Astrocyte (in vitro differentiated cells and primary cell): ENCODE data around the gene ZNF543. TPM values are rescaled to one million over a fixed set of nuclear protein-coding genes. Genes with fewer than 3 reads are reported as not detected.
A peak's percentile ranks its signal among the peaks of the same experiment; 100 is the strongest.

Experiments
- DNase-seq: peaks from one replicate; pipeline ENCODE4 v3.0.0-alpha.2; 2010; ENCODE audit warnings: low read depth
- FAIRE-seq: peaks from 2 replicates; lab custom pipeline; 2011; peaks lifted over from hg19 to GRCh38; lab: Jason Lieb, UNC
- H2AFZ ChIP-seq: 2 replicates; pipeline ENCODE4 v1.6.0; 2012; ENCODE audit warnings: low read depth, low read length, inconsistent platforms
- H3K27ac ChIP-seq: 2 replicates; pipeline ENCODE4 v1.5.1; 2011; ENCODE audit warnings: low read depth, low read length, inconsistent platforms
- H3K27me3 ChIP-seq: 2 replicates; pipeline ENCODE4 v1.6.0; 2011; ENCODE audit warnings: low read length, inconsistent platforms; ENCODE audit not compliant: insufficient read depth
- H3K36me3 ChIP-seq: 2 replicates; pipeline ENCODE4 v1.5.1; 2011; ENCODE audit warnings: low read length, inconsistent platforms; ENCODE audit not compliant: insufficient read depth
- H3K4me1 ChIP-seq: 2 replicates; pipeline ENCODE4 v1.5.1; 2011; ENCODE audit warnings: low read length, inconsistent platforms; ENCODE audit not compliant: insufficient read depth
- H3K4me2 ChIP-seq: 2 replicates; pipeline ENCODE4 v1.6.0; 2012; ENCODE audit warnings: low read length, inconsistent platforms
- H3K4me3 ChIP-seq: 2 replicates; pipeline ENCODE4 v1.5.1; 2011; ENCODE audit warnings: low read depth, mild to moderate bottlenecking, low read length, inconsistent platforms; ENCODE audit not compliant: insufficient read depth
- H3K79me2 ChIP-seq: 2 replicates; pipeline ENCODE4 v1.6.0; 2012; ENCODE audit warnings: mild to moderate bottlenecking, low read length, inconsistent platforms; ENCODE audit not compliant: insufficient read depth
- H3K9ac ChIP-seq: 2 replicates; pipeline ENCODE4 v1.6.0; 2012; ENCODE audit warnings: mild to moderate bottlenecking, low read length, inconsistent platforms
- H3K9me3 ChIP-seq: 2 replicates; pipeline ENCODE4 v1.5.1; 2012; ENCODE audit warnings: low read depth, mild to moderate bottlenecking, low read length, inconsistent platforms; ENCODE audit not compliant: insufficient read depth
- H4K20me1 ChIP-seq: 2 replicates; pipeline ENCODE4 v1.6.0; 2012; ENCODE audit warnings: low read length, inconsistent platforms; ENCODE audit not compliant: insufficient read depth
- H3K27ac Mint-ChIP-seq: one replicate; pipeline ENCODE4 v1.8.0; 2021; ENCODE audit warnings: mild to moderate bottlenecking, mixed read lengths; ENCODE audit not compliant: unreplicated experiment
- H3K27me3 Mint-ChIP-seq: one replicate; pipeline ENCODE4 v1.8.0; 2021; ENCODE audit warnings: low read depth, mixed read lengths; ENCODE audit not compliant: unreplicated experiment
- H3K36me3 Mint-ChIP-seq: one replicate; pipeline ENCODE4 v1.8.0; 2021; ENCODE audit warnings: low read depth, mixed read lengths; ENCODE audit not compliant: unreplicated experiment
- H3K4me1 Mint-ChIP-seq: one replicate; pipeline ENCODE4 v1.8.0; 2021; ENCODE audit warnings: low read depth, mixed read lengths; ENCODE audit not compliant: unreplicated experiment
- H3K4me3 Mint-ChIP-seq: one replicate; pipeline ENCODE4 v1.8.0; 2021; ENCODE audit warnings: mild to moderate bottlenecking, moderate library complexity, mixed read lengths; ENCODE audit not compliant: unreplicated experiment
- H3K9me3 Mint-ChIP-seq: one replicate; pipeline ENCODE4 v1.8.0; 2021; ENCODE audit warnings: mild to moderate bottlenecking, mixed read lengths; ENCODE audit not compliant: unreplicated experiment
- EZH2 ChIP-seq: IDR thresholded peaks from 2 replicates; pipeline ENCODE4 v1.6.1; 2012; ENCODE audit warnings: mild to moderate bottlenecking, low read length, inconsistent platforms; ENCODE audit not compliant: insufficient read depth
- total RNA-seq: library from RNA; stranded (reverse); gene quantifications from 2 replicates; pipeline ENCODE4 v1.2.1, GENCODE V29; 2021
- TF ChIP-seq, protein P1 (sequence below): IDR thresholded peaks from 2 replicates; pipeline ENCODE4 v1.5.1; 2011; ENCODE audit warnings: low read depth, mild to moderate bottlenecking, inconsistent platforms, low read length, moderate library complexity; ENCODE audit not compliant: insufficient read depth

The ZNF543 gene
- total RNA-seq, 1 donor from 2014 or later = 9.5 TPM

DNA sequence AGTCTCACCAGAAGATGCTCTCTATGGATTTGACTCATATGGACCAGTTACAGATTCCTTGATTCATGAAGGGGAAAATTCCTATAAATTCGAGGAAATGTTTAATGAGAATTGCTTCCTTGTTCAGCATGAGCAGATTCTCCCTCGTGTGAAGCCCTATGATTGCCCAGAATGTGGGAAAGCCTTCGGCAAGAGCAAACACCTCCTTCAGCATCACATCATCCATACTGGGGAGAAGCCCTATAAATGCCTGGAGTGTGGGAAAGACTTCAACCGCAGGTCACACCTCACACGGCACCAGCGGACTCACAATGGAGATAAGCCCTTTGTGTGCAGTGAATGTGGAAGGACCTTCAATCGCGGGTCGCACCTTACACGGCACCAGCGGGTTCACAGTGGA lies 29.3 kb upstream of the ZNF543 start:
- Mint-ChIP-seq H3K27ac (peak overlapping the region; percentile 90), H3K27me3 (no peaks in the 10 kb centered on the region), H3K4me1 (no peaks in the 10 kb centered on the region), H3K4me3 (no peak overlapping the region), H3K9me3 (peaks cover 16% of the 10 kb centered on the region), H3K36me3 (peaks cover 59% of the 10 kb centered on the region)
- Histone ChIP-seq H3K27ac (no peak overlapping the region), H3K9me3 (peaks cover 27% of the 10 kb centered on the region), H3K27me3 (no peaks in the 10 kb centered on the region), H3K9ac (no peak overlapping the region), H3K4me1 (no peaks in the 10 kb centered on the region), H3K4me2 (no peak overlapping the region), H2AFZ (no peak overlapping the region), H3K36me3 (peaks cover 80% of the 10 kb centered on the region), H4K20me1 (peaks cover 54% of the 10 kb centered on the region), H3K79me2 (peaks cover 96% of the 10 kb centered on the region), H3K4me3 (no peak overlapping the region)
- DNase-seq (no peak), FAIRE-seq (no peak)
- TF ChIP-seq EZH2 = no peak
- TF ChIP-seq, protein P1, sequence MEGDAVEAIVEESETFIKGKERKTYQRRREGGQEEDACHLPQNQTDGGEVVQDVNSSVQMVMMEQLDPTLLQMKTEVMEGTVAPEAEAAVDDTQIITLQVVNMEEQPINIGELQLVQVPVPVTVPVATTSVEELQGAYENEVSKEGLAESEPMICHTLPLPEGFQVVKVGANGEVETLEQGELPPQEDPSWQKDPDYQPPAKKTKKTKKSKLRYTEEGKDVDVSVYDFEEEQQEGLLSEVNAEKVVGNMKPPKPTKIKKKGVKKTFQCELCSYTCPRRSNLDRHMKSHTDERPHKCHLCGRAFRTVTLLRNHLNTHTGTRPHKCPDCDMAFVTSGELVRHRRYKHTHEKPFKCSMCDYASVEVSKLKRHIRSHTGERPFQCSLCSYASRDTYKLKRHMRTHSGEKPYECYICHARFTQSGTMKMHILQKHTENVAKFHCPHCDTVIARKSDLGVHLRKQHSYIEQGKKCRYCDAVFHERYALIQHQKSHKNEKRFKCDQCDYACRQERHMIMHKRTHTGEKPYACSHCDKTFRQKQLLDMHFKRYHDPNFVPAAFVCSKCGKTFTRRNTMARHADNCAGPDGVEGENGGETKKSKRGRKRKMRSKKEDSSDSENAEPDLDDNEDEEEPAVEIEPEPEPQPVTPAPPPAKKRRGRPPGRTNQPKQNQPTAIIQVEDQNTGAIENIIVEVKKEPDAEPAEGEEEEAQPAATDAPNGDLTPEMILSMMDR = no peak

DNA sequence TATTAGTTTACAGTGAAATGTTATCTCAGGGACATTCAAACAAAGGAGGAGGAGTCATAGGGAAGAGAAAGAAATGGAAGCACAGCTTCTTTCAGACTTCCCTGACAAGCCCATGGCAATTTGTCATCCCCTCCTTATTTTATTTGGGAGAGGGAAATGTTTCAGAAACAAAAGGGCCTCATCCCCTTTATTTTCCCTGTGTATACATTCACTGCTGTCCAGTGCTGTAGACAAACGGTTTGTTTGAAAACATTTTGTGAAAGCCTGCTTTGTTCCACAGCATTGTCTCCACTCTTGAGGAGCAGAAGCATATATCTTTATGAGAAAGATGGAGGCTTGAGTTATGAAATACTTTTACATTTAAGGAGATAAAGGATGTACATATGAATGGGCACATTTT lies 27.7 kb upstream of the ZNF543 start:
- peaks cover 3% of the 10 kb centered on the region for H3K4me1 Mint-ChIP-seq
- FAIRE-seq (no peak), DNase-seq (no peak)
- Histone ChIP-seq H3K27ac (no peak overlapping the region), H3K79me2 (peaks cover 94% of the 10 kb centered on the region), H3K9me3 (peaks cover 27% of the 10 kb centered on the region), H2AFZ (no peak overlapping the region), H3K4me2 (no peak overlapping the region), H3K27me3 (no peaks in the 10 kb centered on the region), H4K20me1 (peaks cover 54% of the 10 kb centered on the region), H3K36me3 (peaks cover 72% of the 10 kb centered on the region), H3K9ac (no peak overlapping the region), H3K4me1 (no peaks in the 10 kb centered on the region), H3K4me3 (no peak overlapping the region)
- TF ChIP-seq, protein P1 = no peak
- TF ChIP-seq EZH2 = no peak
- H3K27me3 Mint-ChIP-seq = no peaks in the 10 kb centered on the region
- peaks cover 16% of the 10 kb centered on the region for H3K9me3 Mint-ChIP-seq
- no peak overlapping the region for H3K27ac Mint-ChIP-seq
- no peak overlapping the region for H3K4me3 Mint-ChIP-seq
- H3K36me3 Mint-ChIP-seq = peaks cover 70% of the 10 kb centered on the region

DNA sequence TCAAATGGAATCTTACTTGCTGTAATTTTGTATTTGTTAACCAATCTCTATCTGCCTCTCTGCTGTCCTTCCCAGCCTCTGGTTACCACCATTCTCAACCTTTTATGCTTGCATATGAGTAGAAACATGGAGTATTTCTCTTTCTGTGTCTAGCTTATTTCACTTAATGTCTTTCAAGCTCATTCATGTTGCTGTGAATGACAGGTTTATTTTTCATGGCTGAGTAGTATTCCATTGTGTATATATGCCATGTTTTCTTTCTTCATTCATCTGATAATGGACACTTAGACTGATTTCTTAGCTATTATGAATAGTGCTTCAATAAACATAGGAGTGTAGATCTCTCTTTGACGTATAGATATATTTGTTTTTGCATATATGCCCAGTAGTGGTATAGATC lies 26.6 kb upstream of the ZNF543 start:
- no peak overlapping the region for H3K4me2 ChIP-seq
- H3K27ac ChIP-seq = no peak overlapping the region
- H3K4me1 Mint-ChIP-seq = peaks cover 3% of the 10 kb centered on the region
- peaks cover 93% of the 10 kb centered on the region for H3K79me2 ChIP-seq
- no peak overlapping the region for H2AFZ ChIP-seq
- H3K9me3 ChIP-seq = peaks cover 27% of the 10 kb centered on the region
- H3K4me3 ChIP-seq = no peak overlapping the region
- no peak overlapping the region for H3K27ac Mint-ChIP-seq
- FAIRE-seq = no peak
- peaks cover 52% of the 10 kb centered on the region for H4K20me1 ChIP-seq
- peaks cover 67% of the 10 kb centered on the region for H3K36me3 Mint-ChIP-seq
- no peaks in the 10 kb centered on the region for H3K4me1 ChIP-seq
- no peak overlapping the region for H3K9ac ChIP-seq
- no peaks in the 10 kb centered on the region for H3K27me3 ChIP-seq
- DNase-seq = no peak
- H3K27me3 Mint-ChIP-seq = no peaks in the 10 kb centered on the region
- no peak overlapping the region for H3K4me3 Mint-ChIP-seq
- peaks cover 64% of the 10 kb centered on the region for H3K36me3 ChIP-seq
- peaks cover 16% of the 10 kb centered on the region for H3K9me3 Mint-ChIP-seq
- TF ChIP-seq EZH2 = no peak
- TF ChIP-seq, protein P1 = no peak
